Measurements from ENCODE around the gene TTC39B. TPM values are rescaled to one million over a fixed set of nuclear protein-coding genes. Genes with fewer than 3 reads are reported as not detected.

Gene TTC39B
- total RNA-seq, 1 experiment from 2014 or later, result 7.4 TPM

DNA sequence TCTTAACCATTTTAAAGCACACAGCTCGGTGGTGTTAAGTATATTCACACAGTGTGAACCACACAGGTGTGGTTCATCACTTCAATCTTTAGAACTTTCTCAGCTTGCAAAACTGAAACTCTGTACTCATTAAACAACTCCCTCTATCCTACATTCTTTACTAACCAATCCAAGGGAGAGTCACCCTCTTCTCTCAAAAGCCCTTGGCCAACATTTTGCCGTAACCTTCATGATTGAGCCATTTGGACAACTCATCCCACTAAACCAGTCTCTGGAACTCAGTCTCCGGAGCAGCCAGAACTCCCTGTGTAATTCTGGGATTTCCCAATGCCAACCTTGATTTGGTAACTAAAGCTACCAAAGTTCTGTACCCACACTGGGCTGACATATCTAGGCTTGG lies 84.7 kb downstream of the TTC39B start:
- no peak overlapping the region for H2AFZ ChIP-seq (ENCODE audit: low read depth, low read length, poor library complexity, severe bottlenecking)
- no peaks in the 10 kb centered on the region for H3K79me2 ChIP-seq (ENCODE audit: insufficient read depth, low read length)
- intact Hi-C loops (cut with micrococcal nuclease), result no loop called here
- H3K27me3 ChIP-seq (ENCODE audit: insufficient read depth, low read length), result no peaks in the 10 kb centered on the region
- DNase-seq (ENCODE audit: low read depth, low spot score) (no peak), ATAC-seq (no peak)
- no TSS peak for BruUV-seq (replicated peaks)
- H3K9me3 ChIP-seq (ENCODE audit: control insufficient read depth in 1 of 2, insufficient read depth in 1 of 2, low read depth in 1 of 2, low read length in 2 of 2), result no peaks in the 10 kb centered on the region
- H3K4me3 ChIP-seq (replicated peaks in 1 of 2; ENCODE audit: low read depth in 1 of 2, low read length in 2 of 2), result no peak overlapping the region
- TF ChIP-seq REST (IDR thresholded peaks at IDR 0.05; ENCODE audit: low read depth) (no peak), CTCF (IDR thresholded peaks at IDR 0.05 in 2 of 3, conservative IDR thresholded peaks at IDR 0.05 in 1 of 3; ENCODE audit: borderline replicate concordance in 1 of 3, insufficient read depth in 1 of 3, low read depth in 2 of 3, low read length in 2 of 3) (no peak), EGR1 (IDR thresholded peaks at IDR 0.05; ENCODE audit: low read depth) (no peak), JUND (IDR thresholded peaks at IDR 0.05) (no peak), YY1 (IDR thresholded peaks at IDR 0.05; ENCODE audit: extremely low read depth, insufficient replicate concordance, low read depth, low read length) (no peak), FOSL1 (IDR thresholded peaks at IDR 0.05; ENCODE audit: low read depth) (no peak), ATF3 (IDR thresholded peaks at IDR 0.05) (no peak), SRF (IDR thresholded peaks at IDR 0.05; ENCODE audit: low read depth) (no peak), CBX3 (IDR thresholded peaks at IDR 0.05; ENCODE audit: low read depth) (no peak), RAD21 (IDR thresholded peaks at IDR 0.05; ENCODE audit: low read depth) (no peak), EZH2phosphoT487 (IDR thresholded peaks at IDR 0.05; ENCODE audit: borderline replicate concordance) (no peak)
- TF ChIP-seq, protein P1, sequence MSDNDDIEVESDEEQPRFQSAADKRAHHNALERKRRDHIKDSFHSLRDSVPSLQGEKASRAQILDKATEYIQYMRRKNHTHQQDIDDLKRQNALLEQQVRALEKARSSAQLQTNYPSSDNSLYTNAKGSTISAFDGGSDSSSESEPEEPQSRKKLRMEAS (IDR thresholded peaks at IDR 0.05), result no peak
- no peaks in the 10 kb centered on the region for H3K9me2 ChIP-seq (ENCODE audit: insufficient read depth)
- H3K9ac ChIP-seq (ENCODE audit: low read length), result no peak overlapping the region
- CTCF ChIA-PET, result no interaction called here
- H3K4me2 ChIP-seq (ENCODE audit: low read length), result no peak overlapping the region
- no peak overlapping the region for H3K27ac ChIP-seq (ENCODE audit: low read depth, low read length)
- RAD21 ChIA-PET (ENCODE audit: low non-redundant PET in 1 of 2, low total read pairs in 2 of 2, uncharacterized antibody in 2 of 2, unreplicated experiment in 2 of 2), result no interaction called here
- no peaks in the 10 kb centered on the region for H3K36me3 ChIP-seq (ENCODE audit: control insufficient read depth in 1 of 2, insufficient read depth in 2 of 2, low read length in 2 of 2)
- H4K20me1 ChIP-seq (ENCODE audit: insufficient read depth), result no peaks in the 10 kb centered on the region
- no peaks in the 10 kb centered on the region for H3K4me1 ChIP-seq (ENCODE audit: control insufficient read depth in 1 of 2, insufficient read depth in 2 of 2, low read length in 2 of 2)
- POLR2A ChIA-PET, result no interaction called here
